ENCODE measurements around the gene CDA.
"Not testable (repeated sequence)": the region's sequence is repeated elsewhere in the genome, so short reads cannot be mapped to it uniquely, and the experiment has no call there.

CDA gene

GRCh38 chr1:20587661-20588053 is 1.2 kb upstream of the CDA start:
- DNase-seq: no peak

- DNase-seq: no peak
Observed at GRCh38 chr1:20589331-20590278, 708 bp downstream of the CDA start.

GRCh38 chr1:20590306-20590777 is 1.4 kb downstream of the CDA start:
- no peak for DNase-seq

- DNase-seq: no peak
Observed at GRCh38 chr1:20593756-20594155, 4.9 kb downstream of the CDA start.

GRCh38 chr1:20594746-20595145 is 5.8 kb downstream of the CDA start:
- no peak for DNase-seq

- no peak for DNase-seq
Observed at GRCh38 chr1:20596106-20596505, 7.2 kb downstream of the CDA start.

- DNase-seq: no peak
Observed at GRCh38 chr1:20597650-20598049, 8.8 kb downstream of the CDA start.

- DNase-seq: no peak
Observed at GRCh38 chr1:20600156-20600555, 11.3 kb downstream of the CDA start.

GRCh38 chr1:20601129-20601825 is 12.4 kb downstream of the CDA start:
- no peak for DNase-seq

GRCh38 chr1:20602851-20603450 is 14.1 kb downstream of the CDA start:
- DNase-seq: no peak

GRCh38 chr1:20603504-20604464 is 14.9 kb downstream of the CDA start:
- DNase-seq: no peak

- DNase-seq: no peak
Observed at GRCh38 chr1:20604678-20605077, 15.8 kb downstream of the CDA start.

- DNase-seq: not testable (repeated sequence)
Observed at GRCh38 chr1:20606801-20607570, 18.1 kb downstream of the CDA start.

GRCh38 chr1:20609541-20609940 is 20.6 kb downstream of the CDA start:
- DNase-seq: no peak

- no peak for DNase-seq
Observed at GRCh38 chr1:20610970-20611369, 22.1 kb downstream of the CDA start.

- no peak for DNase-seq
Observed at GRCh38 chr1:20611652-20612051, 22.8 kb downstream of the CDA start.

GRCh38 chr1:20612221-20612746 is 23.4 kb downstream of the CDA start:
- no peak for DNase-seq

GRCh38 chr1:20614131-20614579 is 25.3 kb downstream of the CDA start:
- DNase-seq: no peak

GRCh38 chr1:20615946-20616846 is 27.3 kb downstream of the CDA start:
- DNase-seq: no peak

GRCh38 chr1:20616847-20617487 is 28.1 kb downstream of the CDA start:
- DNase-seq: no peak

Measured in activated CD8-positive, alpha-beta memory T cell treated with anti-CD3 and anti-CD28 coated beads, Interleukin-2, amount 50 U/mL, for 48 hours (primary cell).